Hepatocyte (in vitro differentiated cells): ENCODE results near the gene MAPK8.

Source experiments
- EZH2 ChIP-seq: fragments of 200-600 bp; sonication (generic); IDR thresholded peaks from 2 replicates; pipeline ENCODE4 v1.6.1; 2016; ENCODE audit warnings: antibody characterized with exemption, mild to moderate bottlenecking, borderline replicate concordance
- TF ChIP-seq, protein P1 (sequence below): fragments of 200-600 bp; sonication (generic); IDR thresholded peaks from 2 replicates; pipeline ENCODE4 v1.5.1; 2016; ENCODE audit warnings: antibody characterized with exemption, mild to moderate bottlenecking; ENCODE audit not compliant: poor library complexity

DNA sequence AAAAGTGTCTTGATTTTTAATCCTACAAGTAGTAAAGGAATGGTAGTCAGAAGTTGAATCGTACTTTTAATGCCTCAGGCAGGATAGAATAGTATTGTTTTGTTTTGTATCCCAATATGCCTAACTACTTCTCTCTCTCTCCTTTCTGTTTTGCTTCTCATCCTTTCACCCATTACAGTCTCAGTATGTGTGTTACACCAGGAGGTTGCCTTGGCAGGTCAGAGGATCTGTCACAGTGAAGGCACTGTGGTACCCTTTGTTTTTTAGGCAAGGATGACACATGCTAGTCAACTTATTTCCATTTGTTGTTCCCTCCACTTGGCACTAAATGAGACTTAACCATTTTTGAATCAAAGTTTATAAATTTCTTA is 94.4 kb downstream of the MAPK8 start:
- TF ChIP-seq, protein P1, sequence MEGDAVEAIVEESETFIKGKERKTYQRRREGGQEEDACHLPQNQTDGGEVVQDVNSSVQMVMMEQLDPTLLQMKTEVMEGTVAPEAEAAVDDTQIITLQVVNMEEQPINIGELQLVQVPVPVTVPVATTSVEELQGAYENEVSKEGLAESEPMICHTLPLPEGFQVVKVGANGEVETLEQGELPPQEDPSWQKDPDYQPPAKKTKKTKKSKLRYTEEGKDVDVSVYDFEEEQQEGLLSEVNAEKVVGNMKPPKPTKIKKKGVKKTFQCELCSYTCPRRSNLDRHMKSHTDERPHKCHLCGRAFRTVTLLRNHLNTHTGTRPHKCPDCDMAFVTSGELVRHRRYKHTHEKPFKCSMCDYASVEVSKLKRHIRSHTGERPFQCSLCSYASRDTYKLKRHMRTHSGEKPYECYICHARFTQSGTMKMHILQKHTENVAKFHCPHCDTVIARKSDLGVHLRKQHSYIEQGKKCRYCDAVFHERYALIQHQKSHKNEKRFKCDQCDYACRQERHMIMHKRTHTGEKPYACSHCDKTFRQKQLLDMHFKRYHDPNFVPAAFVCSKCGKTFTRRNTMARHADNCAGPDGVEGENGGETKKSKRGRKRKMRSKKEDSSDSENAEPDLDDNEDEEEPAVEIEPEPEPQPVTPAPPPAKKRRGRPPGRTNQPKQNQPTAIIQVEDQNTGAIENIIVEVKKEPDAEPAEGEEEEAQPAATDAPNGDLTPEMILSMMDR: no peak
- no peak for TF ChIP-seq EZH2
